Esophagus squamous epithelium (tissue), 5 donors: ENCODE data around the gene MED15. TPM values are rescaled to one million over a fixed set of nuclear protein-coding genes. Genes with fewer than 3 reads are reported as not detected.

Source experiments
- DNase-seq: peaks from one replicate; lab custom pipeline; 2025; lab: John Stamatoyannopoulos, UW
- H3K27ac ChIP-seq, 4 donors: fragments of 200-600 bp; sonication (generic); one replicate each; pipeline ENCODE4 v1.5.1; 2016 to 2019; ENCODE audit warnings: mild to moderate bottlenecking in 1 of 4
- H3K27me3 ChIP-seq, 4 donors: fragments of 200-600 bp; sonication (generic); 1 replicate in 3 of 4; 2 replicates in 1 of 4; pipeline versions ENCODE4 v1.5.1 to v1.6.0; 2017 to 2021; ENCODE audit warnings: antibody characterized with exemption in 1 of 4
- H3K36me3 ChIP-seq, 3 donors: fragments of 200-600 bp; sonication (generic); one replicate each; pipeline ENCODE4 v1.5.1; 2016 to 2019
- H3K4me1 ChIP-seq, 3 donors: fragments of 200-600 bp; sonication (generic); one replicate each; pipeline ENCODE4 v1.5.1; 2017 to 2019
- H3K4me3 ChIP-seq, 4 donors: fragments of 200-600 bp; sonication (generic); 1 replicate in 3 of 4; 2 replicates in 1 of 4; pipeline ENCODE4 v1.5.1; 2016 to 2019; ENCODE audit warnings: mild to moderate bottlenecking in 2 of 4, moderate library complexity in 1 of 4
- H3K9me3 ChIP-seq, 3 donors: fragments of 200-600 bp; sonication (generic); one replicate each; pipeline ENCODE4 v1.5.1; 2016 to 2019
- CTCF ChIP-seq, 6 experiments: fragments of 450-650 bp in 4 of 6; fragments of 200-600 bp in 2 of 6; sonication (generic) in 2 of 6; IDR thresholded peaks; one replicate each; pipeline ENCODE4 v1.5.1; 2016 to 2019; ENCODE audit warnings: antibody characterized with exemption in 6 of 6, mild to moderate bottlenecking in 4 of 6, moderate library complexity in 4 of 6
- POLR2A ChIP-seq, 4 donors: fragments of 450-650 bp; IDR thresholded peaks; one replicate each; pipeline ENCODE4 v1.6.1; 2017; ENCODE audit warnings: antibody characterized with exemption in 4 of 4, mild to moderate bottlenecking in 4 of 4, moderate library complexity in 3 of 4
- WGBS, 2 donors: methylation state at CpG; one replicate each; pipeline ENCODE4 v1.1.5; 2018; 5-methylcytosine and 5-hydroxymethylcytosine counted together
- intact Hi-C: fragments of 100-400 bp; cut with DNase I; formaldehyde crosslinking; loops from one replicate; pipeline ENCODE4 v1.15.0; 2022
- total RNA-seq, 4 donors: library from RNA; depleted of rRNA; stranded (reverse); fragments of >200 nt; gene quantifications; one replicate each; pipeline ENCODE4 v1.1.0, GENCODE V29; 2016
- donor health status: DM: yes; HTN: yes; CAD: no.

MED15 gene
- total RNA-seq, 4 donors from 2014 or later = 31.6 to 51.4 (median 46.1) TPM

DNA sequence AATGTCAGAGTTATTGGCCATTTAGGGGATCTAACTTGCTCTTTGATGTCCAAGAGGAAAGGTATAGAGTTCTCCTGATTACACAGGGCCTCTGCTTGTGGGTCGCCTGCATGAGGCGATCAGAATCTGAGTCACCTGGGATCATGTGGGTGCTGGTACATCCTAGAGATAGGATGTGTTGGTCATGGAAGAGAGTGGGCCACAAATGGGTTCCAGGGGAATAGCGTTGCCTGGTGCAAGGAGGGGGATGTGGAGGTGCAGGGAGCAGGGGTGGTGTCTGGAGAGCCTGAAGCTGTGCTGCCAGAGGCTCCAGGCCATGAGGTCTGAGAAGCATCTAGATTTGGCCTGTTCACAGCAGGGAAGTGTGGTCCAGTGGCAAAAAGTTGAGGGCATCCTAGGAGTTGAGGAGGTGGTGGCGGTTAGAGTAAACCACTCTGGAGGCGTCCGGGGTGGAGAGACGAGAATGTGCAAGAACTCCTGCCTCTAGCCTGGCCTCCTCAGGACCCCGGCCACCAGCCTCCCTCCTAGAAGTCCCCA, 92.8 kb downstream of the MED15 start:
- Histone ChIP-seq H3K4me3 (no peak overlapping the region), H3K36me3 (no peaks in the 10 kb centered on the region), H3K9me3 (no peaks in the 10 kb centered on the region), H3K27ac (no peak overlapping the region), H3K4me1 (no peaks in the 10 kb centered on the region), H3K27me3 (no peaks in the 10 kb centered on the region)
- TF ChIP-seq CTCF (IDR thresholded peaks at IDR 0.05) = no peak
- no peak for TF ChIP-seq POLR2A (IDR thresholded peaks at IDR 0.05)
- 79 to 81% methylated on average over 8 of the region's 8 CpGs for WGBS, 2 donors
- DNase-seq = no peak
- intact Hi-C loops = no loop called here

- no peak for DNase-seq
- H3K9me3 ChIP-seq = no peaks in the 10 kb centered on the region
- 75 to 85% methylated on average over 4 to 6 of the region's 7 CpGs for WGBS, 2 donors
- no peak overlapping the region for H3K4me3 ChIP-seq
- no peaks in the 10 kb centered on the region for H3K27me3 ChIP-seq
- intact Hi-C loops = no loop called here
- no peaks in the 10 kb centered on the region for H3K36me3 ChIP-seq
- TF ChIP-seq CTCF (IDR thresholded peaks at IDR 0.05) (no peak), POLR2A (IDR thresholded peaks at IDR 0.05) (no peak)
- H3K27ac ChIP-seq = no peak overlapping the region
- peaks cover under 1 to 8% (median under 1%) of the 10 kb centered on the region in 3 donors for H3K4me1 ChIP-seq
Measured at GRCh38 chr22:20601308-20601707, 93.9 kb downstream of the MED15 start.

DNA sequence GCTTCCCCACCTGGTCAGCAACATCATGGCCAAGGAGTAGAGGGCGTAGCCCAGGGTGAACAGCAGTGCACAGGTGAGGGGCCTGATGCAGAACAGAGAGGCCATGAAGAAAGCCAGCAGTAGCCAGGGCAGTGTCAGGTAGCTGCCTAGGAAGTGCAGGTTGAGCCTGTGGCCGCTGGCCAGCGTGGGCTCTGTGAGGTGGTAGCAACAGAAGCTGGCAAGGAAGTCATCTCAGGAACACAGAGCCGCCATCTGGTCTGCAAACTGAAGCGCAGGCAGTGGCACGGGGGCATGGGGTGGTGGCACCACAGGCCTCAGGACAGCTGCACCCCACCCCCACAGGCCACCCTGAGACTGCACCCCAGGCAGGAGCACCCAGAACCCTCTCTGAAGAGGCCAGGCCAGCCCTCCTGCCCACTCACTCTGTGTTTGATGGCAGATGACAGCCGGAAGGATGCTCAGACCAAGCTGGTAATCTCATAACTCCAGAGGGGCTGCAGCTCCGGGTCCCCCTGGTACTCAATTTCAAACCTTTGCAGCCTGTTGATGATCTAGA, 95.3 kb downstream of the MED15 start:
- no peaks in the 10 kb centered on the region for H3K36me3 ChIP-seq
- intact Hi-C loops = no loop called here
- H3K27me3 ChIP-seq = peaks cover 0 to 8% (median 0%) of the 10 kb centered on the region in 4 donors
- no peak overlapping the region for H3K27ac ChIP-seq
- peaks cover 6 to 22% (median 10%) of the 10 kb centered on the region in 3 donors for H3K4me1 ChIP-seq
- no peak for DNase-seq
- TF ChIP-seq CTCF (IDR thresholded peaks at IDR 0.05) = no peak
- TF ChIP-seq POLR2A (IDR thresholded peaks at IDR 0.05) = no peak
- H3K4me3 ChIP-seq = no peak overlapping the region
- H3K9me3 ChIP-seq = no peaks in the 10 kb centered on the region
- 80% methylated on average over 3 of the region's 8 CpGs; no CpG with 5 or more reads in 1 of the 2 donors for WGBS, 2 donors

DNA sequence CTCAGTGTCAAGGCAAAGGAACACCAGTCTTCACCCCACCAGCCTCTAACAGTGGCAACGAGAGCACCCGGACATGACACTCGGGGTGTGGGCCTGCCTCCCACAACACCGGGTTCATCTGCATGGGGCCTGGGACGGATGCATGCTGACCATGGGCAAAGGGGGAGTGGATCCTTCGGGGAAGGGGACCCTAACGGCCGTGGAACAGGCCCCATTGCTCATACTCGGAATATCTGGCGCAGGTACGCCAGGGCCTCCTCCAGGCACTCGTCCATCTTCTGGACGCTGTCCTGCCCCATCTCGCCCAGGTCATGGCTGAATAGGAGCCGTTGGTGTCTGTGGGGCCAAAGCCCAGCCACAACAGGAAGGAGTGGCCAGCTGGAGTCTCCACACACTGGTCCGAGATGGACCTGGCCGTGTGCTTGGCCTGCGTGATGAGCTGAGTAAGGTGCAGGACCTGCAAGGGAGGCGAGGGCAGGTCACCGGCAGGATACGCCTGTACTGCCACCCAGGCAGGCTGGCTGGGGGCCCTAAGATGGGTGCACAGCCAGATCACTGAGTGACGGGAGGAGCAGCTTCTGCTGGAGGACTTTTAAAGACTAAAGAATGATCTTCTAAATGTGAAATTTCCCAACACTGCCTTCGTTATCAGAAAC, 96.8 kb downstream of the MED15 start:
- no peak overlapping the region for H3K27ac ChIP-seq
- 78 to 87% methylated on average over 15 of the region's 23 CpGs for WGBS, 2 donors
- no peak for TF ChIP-seq POLR2A (IDR thresholded peaks at IDR 0.05)
- no peak for TF ChIP-seq CTCF (IDR thresholded peaks at IDR 0.05)
- H3K27me3 ChIP-seq = peaks cover 0 to 8% (median 0%) of the 10 kb centered on the region in 4 donors
- H3K9me3 ChIP-seq = no peaks in the 10 kb centered on the region
- intact Hi-C loops = no loop called here
- peaks cover 6 to 22% (median 10%) of the 10 kb centered on the region in 3 donors for H3K4me1 ChIP-seq
- H3K4me3 ChIP-seq = no peak overlapping the region
- DNase-seq = no peak
- no peaks in the 10 kb centered on the region for H3K36me3 ChIP-seq

DNA sequence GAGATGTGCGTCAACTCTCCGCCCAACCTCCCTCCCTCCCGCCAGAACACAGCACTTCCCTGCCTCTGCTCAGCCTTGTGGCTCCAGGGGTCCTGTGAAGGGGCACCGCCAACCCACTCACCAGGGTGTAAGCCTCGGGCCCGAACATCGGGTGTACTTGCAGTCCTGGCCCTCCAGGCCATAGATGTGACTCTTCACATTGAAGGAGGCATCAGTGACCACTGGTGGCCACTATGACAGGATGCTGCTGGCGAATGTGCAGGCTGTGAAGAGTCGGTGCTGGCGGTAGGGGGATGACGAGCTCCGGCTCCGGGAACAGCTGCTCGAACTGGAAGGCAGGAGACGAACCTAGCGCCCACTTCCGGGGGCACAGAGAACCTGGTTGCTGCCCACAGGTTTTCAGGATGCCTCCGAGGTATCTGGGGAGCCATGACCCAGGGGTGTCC, 97.4 kb downstream of the MED15 start:
- DNase-seq = no peak
- no peaks in the 10 kb centered on the region for H3K9me3 ChIP-seq
- TF ChIP-seq CTCF (IDR thresholded peaks at IDR 0.05) (no peak), POLR2A (IDR thresholded peaks at IDR 0.05) (no peak)
- no peak overlapping the region for H3K4me3 ChIP-seq
- WGBS, 2 donors = 80 to 89% methylated on average over 4 to 18 of the region's 18 CpGs
- intact Hi-C loops = no loop called here
- H3K4me1 ChIP-seq = peaks cover 6 to 22% (median 10%) of the 10 kb centered on the region in 3 donors
- peaks cover 0 to 8% (median 0%) of the 10 kb centered on the region in 4 donors for H3K27me3 ChIP-seq
- no peak overlapping the region for H3K27ac ChIP-seq
- no peaks in the 10 kb centered on the region for H3K36me3 ChIP-seq
